Nephron (organoid): ENCODE measurements around the gene PAK5.

Experiments used
- H3K27ac Mint-ChIP-seq, 3 experiments: 2 replicates each; pipeline ENCODE4 v1.8.0; 2020; ENCODE audit warnings: mixed read lengths in 3 of 3, mild to moderate bottlenecking in 2 of 3, moderate library complexity in 1 of 3
- H3K27me3 Mint-ChIP-seq: 2 replicates; pipeline ENCODE4 v1.8.0; 2021; ENCODE audit warnings: low read depth, mild to moderate bottlenecking, moderate library complexity, mixed read lengths
- H3K36me3 Mint-ChIP-seq: 2 replicates; pipeline ENCODE4 v1.8.0; 2020; ENCODE audit warnings: low read depth, mixed read lengths
- H3K4me1 Mint-ChIP-seq: 2 replicates; pipeline ENCODE4 v1.8.0; 2020; ENCODE audit warnings: mixed read lengths
- H3K4me3 Mint-ChIP-seq, 3 experiments: 2 replicates each; pipeline ENCODE4 v1.8.0; 2020; ENCODE audit warnings: mild to moderate bottlenecking in 3 of 3, mixed read lengths in 3 of 3, moderate library complexity in 2 of 3
- H3K9me3 Mint-ChIP-seq: 2 replicates; pipeline ENCODE4 v1.8.0; 2020; ENCODE audit warnings: mixed read lengths
- TF ChIP-seq, protein P1 (sequence below), 3 experiments: fragments of 200-600 bp; sonication (generic); IDR thresholded peaks; one replicate each; pipeline ENCODE4 v1.5.0; 2021; ENCODE audit warnings: antibody characterized with exemption in 3 of 3; ENCODE audit not compliant: unreplicated experiment in 3 of 3

Gene PAK5

GRCh38 chr20:9710685-9711084 is 128.2 kb downstream of the PAK5 start:
- Mint-ChIP-seq H3K27ac (no peak overlapping the region), H3K27me3 (no peaks in the 10 kb centered on the region), H3K36me3 (no peaks in the 10 kb centered on the region), H3K4me3 (no peak overlapping the region), H3K4me1 (no peaks in the 10 kb centered on the region), H3K9me3 (peaks cover 6% of the 10 kb centered on the region)
- TF ChIP-seq, protein P1, sequence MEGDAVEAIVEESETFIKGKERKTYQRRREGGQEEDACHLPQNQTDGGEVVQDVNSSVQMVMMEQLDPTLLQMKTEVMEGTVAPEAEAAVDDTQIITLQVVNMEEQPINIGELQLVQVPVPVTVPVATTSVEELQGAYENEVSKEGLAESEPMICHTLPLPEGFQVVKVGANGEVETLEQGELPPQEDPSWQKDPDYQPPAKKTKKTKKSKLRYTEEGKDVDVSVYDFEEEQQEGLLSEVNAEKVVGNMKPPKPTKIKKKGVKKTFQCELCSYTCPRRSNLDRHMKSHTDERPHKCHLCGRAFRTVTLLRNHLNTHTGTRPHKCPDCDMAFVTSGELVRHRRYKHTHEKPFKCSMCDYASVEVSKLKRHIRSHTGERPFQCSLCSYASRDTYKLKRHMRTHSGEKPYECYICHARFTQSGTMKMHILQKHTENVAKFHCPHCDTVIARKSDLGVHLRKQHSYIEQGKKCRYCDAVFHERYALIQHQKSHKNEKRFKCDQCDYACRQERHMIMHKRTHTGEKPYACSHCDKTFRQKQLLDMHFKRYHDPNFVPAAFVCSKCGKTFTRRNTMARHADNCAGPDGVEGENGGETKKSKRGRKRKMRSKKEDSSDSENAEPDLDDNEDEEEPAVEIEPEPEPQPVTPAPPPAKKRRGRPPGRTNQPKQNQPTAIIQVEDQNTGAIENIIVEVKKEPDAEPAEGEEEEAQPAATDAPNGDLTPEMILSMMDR (IDR thresholded peaks at IDR 0.05; ENCODE audit: unreplicated experiment in 3 of 3), result no peak

DNA sequence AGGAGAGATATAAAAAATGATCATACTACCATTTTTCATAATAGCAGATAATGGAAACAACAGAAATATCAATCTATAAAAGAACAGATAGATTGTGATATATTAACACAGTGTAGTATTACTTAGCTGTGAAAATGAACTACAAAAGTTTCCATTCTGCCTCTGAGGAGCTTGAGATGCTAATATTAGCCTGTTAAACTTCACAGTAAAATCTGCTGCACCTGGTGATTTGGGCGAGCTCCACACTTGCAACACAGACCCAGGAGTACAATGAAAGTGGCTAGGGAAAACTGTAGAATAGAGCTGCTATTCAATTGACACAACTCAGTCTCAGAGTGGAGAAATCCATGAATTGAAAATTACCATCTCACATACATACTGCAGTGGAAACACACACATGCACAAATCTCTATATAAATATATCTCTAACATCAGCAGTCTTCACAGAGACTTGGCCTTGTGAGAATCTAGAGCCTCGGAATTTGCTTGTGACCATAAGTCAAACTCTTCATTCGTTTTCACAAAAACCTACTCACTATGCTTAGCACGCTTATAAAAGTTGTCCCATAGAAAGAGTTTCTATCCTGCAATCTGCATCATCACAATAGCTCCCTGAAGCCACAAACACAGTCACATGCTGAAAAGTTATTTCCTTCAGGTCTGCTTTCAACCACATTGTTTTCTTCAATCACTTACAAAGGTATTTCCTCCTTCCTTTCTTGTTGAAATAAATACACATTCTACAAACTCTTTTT is 133.0 kb downstream of the PAK5 start:
- TF ChIP-seq, protein P1 (IDR thresholded peaks at IDR 0.05; ENCODE audit: unreplicated experiment in 3 of 3), result no peak
- H3K27me3 Mint-ChIP-seq, result no peaks in the 10 kb centered on the region
- no peak overlapping the region for H3K4me3 Mint-ChIP-seq
- H3K36me3 Mint-ChIP-seq, result no peaks in the 10 kb centered on the region
- H3K9me3 Mint-ChIP-seq, result no peaks in the 10 kb centered on the region
- no peaks in the 10 kb centered on the region for H3K4me1 Mint-ChIP-seq
- no peak overlapping the region for H3K27ac Mint-ChIP-seq

- Mint-ChIP-seq H3K27me3 (no peaks in the 10 kb centered on the region), H3K9me3 (no peaks in the 10 kb centered on the region), H3K36me3 (no peaks in the 10 kb centered on the region), H3K4me1 (no peaks in the 10 kb centered on the region), H3K27ac (no peak overlapping the region), H3K4me3 (no peak overlapping the region)
- TF ChIP-seq, protein P1 (IDR thresholded peaks at IDR 0.05; ENCODE audit: unreplicated experiment in 3 of 3), result no peak
Measured at GRCh38 chr20:9699181-9699580, 139.7 kb downstream of the PAK5 start.

- Mint-ChIP-seq H3K4me1 (no peaks in the 10 kb centered on the region), H3K4me3 (no peak overlapping the region), H3K36me3 (no peaks in the 10 kb centered on the region), H3K9me3 (no peaks in the 10 kb centered on the region), H3K27me3 (peaks cover 4% of the 10 kb centered on the region), H3K27ac (no peak overlapping the region)
- TF ChIP-seq, protein P1 (IDR thresholded peaks at IDR 0.05; ENCODE audit: unreplicated experiment in 3 of 3), result no peak
Measured at GRCh38 chr20:9689041-9689440, 149.8 kb downstream of the PAK5 start.

DNA sequence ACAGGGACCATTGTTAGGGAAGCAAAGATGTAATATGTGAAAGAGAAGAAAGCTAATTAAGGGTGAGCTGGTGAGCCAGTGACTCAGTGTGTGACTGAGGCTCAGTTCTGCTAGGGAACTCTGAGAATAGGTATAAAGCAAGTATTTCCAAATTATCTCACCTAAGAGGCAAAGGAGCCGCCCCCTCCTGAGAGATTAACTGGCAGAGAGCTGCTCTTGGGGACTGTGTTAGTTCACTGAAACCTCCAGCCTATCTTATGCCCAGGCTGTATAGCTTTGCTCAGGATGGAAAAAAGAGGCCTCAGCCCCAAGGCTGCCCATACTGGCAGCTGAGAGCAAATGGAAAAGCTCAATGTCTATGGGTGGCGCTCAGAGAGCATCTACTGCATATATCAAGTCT is 152.0 kb downstream of the PAK5 start:
- Mint-ChIP-seq H3K27me3 (peaks cover 4% of the 10 kb centered on the region), H3K4me1 (no peaks in the 10 kb centered on the region), H3K9me3 (no peaks in the 10 kb centered on the region), H3K27ac (no peak overlapping the region), H3K36me3 (no peaks in the 10 kb centered on the region), H3K4me3 (no peak overlapping the region)
- TF ChIP-seq, protein P1 (IDR thresholded peaks at IDR 0.05; ENCODE audit: unreplicated experiment in 3 of 3), result no peak

- TF ChIP-seq, protein P1 (IDR thresholded peaks at IDR 0.05; ENCODE audit: unreplicated experiment in 3 of 3), result no peak
- no peak overlapping the region for H3K27ac Mint-ChIP-seq
- H3K36me3 Mint-ChIP-seq, result no peaks in the 10 kb centered on the region
- no peaks in the 10 kb centered on the region for H3K4me1 Mint-ChIP-seq
- H3K4me3 Mint-ChIP-seq, result no peak overlapping the region
- no peaks in the 10 kb centered on the region for H3K9me3 Mint-ChIP-seq
- H3K27me3 Mint-ChIP-seq, result peaks cover 4% of the 10 kb centered on the region
Measured at GRCh38 chr20:9686455-9686854, 152.4 kb downstream of the PAK5 start.
